B cell (primary cell): ENCODE measurements around the gene B4GALNT4. TPM values are rescaled to one million over a fixed set of nuclear protein-coding genes. Genes with fewer than 3 reads are reported as not detected.

Source experiments
- ATAC-seq: fragments of 200-7000 bp; cut with Tn5 transposase; one replicate; pipeline ENCODE4 v1.10.0; 2021; ENCODE audit warnings: low read depth, mild to moderate bottlenecking, moderate number of reproducible peaks, moderate library complexity
- CTCF ChIA-PET: fragments of 350-600 bp; sonication (Branson Sonifier 250); formaldehyde crosslinking; loops from one replicate; lab custom pipeline; 2021; ENCODE audit warnings: antibody characterized with exemption, inconsistent platforms; lab: Charles Lee
- POLR2A ChIA-PET: fragments of 350-600 bp; sonication (Branson Sonifier 250); formaldehyde crosslinking; loops from one replicate; lab custom pipeline; 2021; ENCODE audit warnings: antibody characterized with exemption; lab: Charles Lee
- DNase-seq: peaks from one replicate; pipeline ENCODE4 v3.0.0; 2013
- H2AFZ ChIP-seq: 2 replicates; pipeline ENCODE4 v1.6.1; 2012; ENCODE audit warnings: mild to moderate bottlenecking, low read depth, low read length; ENCODE audit not compliant: insufficient read depth, poor library complexity, severe bottlenecking
- H3K27ac ChIP-seq, 2 donors: 1 replicate in 1 of 2; 2 replicates in 1 of 2; pipeline ENCODE4 v1.5.1; 2012 to 2013; ENCODE audit warnings: low read length in 2 of 2, mild to moderate bottlenecking in 2 of 2, moderate library complexity in 1 of 2
- H3K27me3 ChIP-seq, 4 experiments: fragments of 200-600 bp in 1 of 4; sonication (generic) in 1 of 4; replicated peaks in 1 of 4; 1 replicate in 2 of 4; 2 replicates in 2 of 4; pipeline versions ENCODE4 v1.6.1 to v1.7.0; 2013 to 2016; ENCODE audit warnings: low read length in 3 of 4, mild to moderate bottlenecking in 2 of 4, mixed read lengths in 1 of 4, moderate library complexity in 1 of 4; ENCODE audit not compliant: insufficient read depth in 4 of 4, control insufficient read depth in 3 of 4; ENCODE audit errors: control extremely low read depth in 1 of 4
- H3K36me3 ChIP-seq, 2 experiments: replicated peaks in 1 of 2; 1 replicate in 1 of 2; 2 replicates in 1 of 2; pipeline versions ENCODE4 v1.6.1 to v1.7.1; 2013; ENCODE audit warnings: low read length in 1 of 2; ENCODE audit not compliant: insufficient read depth in 2 of 2, control insufficient read depth in 1 of 2; ENCODE audit errors: control extremely low read depth in 1 of 2, extremely low read depth in 1 of 2
- H3K4me1 ChIP-seq, 2 donors: fragments of 200-600 bp in 1 of 2; sonication (generic) in 1 of 2; 1 replicate in 1 of 2; 2 replicates in 1 of 2; pipeline versions ENCODE4 v1.5.1 to v1.6.1; 2013 to 2017; ENCODE audit warnings: low read length in 2 of 2; ENCODE audit not compliant: control insufficient read depth in 2 of 2, insufficient read depth in 2 of 2
- H3K4me2 ChIP-seq: replicated peaks from 2 replicates; pipeline ENCODE3; 2012; ENCODE audit warnings: mild to moderate bottlenecking, low read depth, low read length; ENCODE audit not compliant: poor library complexity, severe bottlenecking
- H3K4me3 ChIP-seq, 5 experiments: fragments of 200-600 bp in 1 of 5; sonication (generic) in 1 of 5; 1 replicate in 3 of 5; 2 replicates in 2 of 5; pipeline versions ENCODE4 v1.5.1 to v1.7.0; 2011 to 2016; ENCODE audit warnings: low read length in 4 of 5, mild to moderate bottlenecking in 4 of 5, low read depth in 2 of 5, control low read depth in 1 of 5, moderate library complexity in 1 of 5; ENCODE audit not compliant: insufficient read depth in 1 of 5; ENCODE audit errors: control extremely low read depth in 1 of 5, extremely low read depth in 1 of 5
- H3K79me2 ChIP-seq: fragments of 200-600 bp; sonication (generic); one replicate; pipeline ENCODE4 v1.6.0; 2016; ENCODE audit warnings: low read length; ENCODE audit not compliant: control insufficient read depth, insufficient read depth
- H3K9ac ChIP-seq: fragments of 200-600 bp; sonication (generic); 2 replicates; pipeline ENCODE4 v1.6.1; 2017; ENCODE audit warnings: mild to moderate bottlenecking, low read length, moderate library complexity
- H3K9me3 ChIP-seq, 3 donors: one replicate each; pipeline versions ENCODE4 v1.6.1 to v1.7.1; 2013; ENCODE audit warnings: low read length in 2 of 3; ENCODE audit not compliant: control insufficient read depth in 2 of 3, insufficient read depth in 1 of 3; ENCODE audit errors: control extremely low read depth in 1 of 3
- H4K20me1 ChIP-seq: 2 replicates; pipeline ENCODE4 v1.6.0; 2012; ENCODE audit warnings: mild to moderate bottlenecking, low read length; ENCODE audit not compliant: insufficient read depth, control insufficient read depth, poor library complexity, severe bottlenecking
- H3K27ac Mint-ChIP-seq: one replicate; pipeline ENCODE4 v1.8.0; 2021; ENCODE audit warnings: mixed read lengths
- H3K27me3 Mint-ChIP-seq: one replicate; pipeline ENCODE4 v1.8.0; 2021; ENCODE audit warnings: mixed read lengths
- H3K4me1 Mint-ChIP-seq: one replicate; pipeline ENCODE4 v1.8.0; 2021; ENCODE audit warnings: mixed read lengths
- H3K4me3 Mint-ChIP-seq: one replicate; pipeline ENCODE4 v1.8.0; 2021; ENCODE audit warnings: mixed read lengths
- H3K9me3 Mint-ChIP-seq: one replicate; pipeline ENCODE4 v1.8.0; 2022; ENCODE audit warnings: mixed read lengths; ENCODE audit not compliant: insufficient read depth
- EZH2 ChIP-seq: IDR thresholded peaks from 2 replicates; pipeline ENCODE4 v1.6.1; 2012; ENCODE audit warnings: borderline replicate concordance, low read depth, mild to moderate bottlenecking, moderate library complexity, low read length; ENCODE audit not compliant: insufficient read depth, poor library complexity, severe bottlenecking
- WGBS: methylation state at CpG from one replicate; pipeline ENCODE4 v1.1.5; 2013; ENCODE audit warnings: missing lambda C conversion rate; ENCODE audit not compliant: insufficient coverage; 5-methylcytosine and 5-hydroxymethylcytosine counted together
- intact Hi-C: fragments of 100-400 bp; cut with micrococcal nuclease; formaldehyde crosslinking; loops from one replicate; pipeline ENCODE4 v1.10.0; 2022
- polyA plus RNA-seq: library from polyadenylated mRNA; depleted of rRNA; stranded (reverse); fragments of >200 nt; gene quantifications from 2 replicates; pipeline ENCODE4 v1.2.3, GENCODE V29; 2012
- total RNA-seq, 2 donors: library from RNA; stranded (reverse); fragments of 120-200 nt in 1 of 2; gene quantifications; 1 replicate in 1 of 2; 2 replicates in 1 of 2; pipeline versions ENCODE4 v1.2.3 to v1.2.4, GENCODE V29; 2013 to 2022
- TF ChIP-seq, protein P1 (sequence below): fragments of 200-600 bp; IDR thresholded peaks from one replicate; pipeline ENCODE4 v1.8.0; 2022; ENCODE audit warnings: antibody characterized with exemption, mild to moderate bottlenecking

The B4GALNT4 gene
- total and polyA plus RNA-seq, 2 donors (not counting 1 experiment from before 2014, with no cell fraction given) = not detected

DNA sequence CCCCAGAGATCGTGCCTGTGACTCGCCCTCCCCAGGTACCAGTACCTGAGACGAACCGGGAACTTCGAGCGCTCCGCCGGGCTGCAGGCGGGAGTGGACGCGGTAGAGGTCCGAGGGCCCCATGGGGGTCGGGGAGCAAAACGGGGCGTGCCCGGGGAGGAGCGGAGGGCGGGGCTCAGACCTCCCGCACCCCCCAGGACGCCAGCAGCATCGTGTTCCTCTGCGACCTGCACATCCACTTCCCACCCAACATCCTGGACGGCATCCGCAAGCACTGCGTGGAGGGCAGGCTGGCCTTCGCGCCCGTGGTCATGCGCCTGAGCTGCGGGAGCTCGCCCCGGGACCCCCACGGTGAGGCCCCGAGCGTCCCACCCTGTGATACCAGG is 10.8 kb downstream of the B4GALNT4 start:
- POLR2A ChIA-PET = no interaction called here

DNA sequence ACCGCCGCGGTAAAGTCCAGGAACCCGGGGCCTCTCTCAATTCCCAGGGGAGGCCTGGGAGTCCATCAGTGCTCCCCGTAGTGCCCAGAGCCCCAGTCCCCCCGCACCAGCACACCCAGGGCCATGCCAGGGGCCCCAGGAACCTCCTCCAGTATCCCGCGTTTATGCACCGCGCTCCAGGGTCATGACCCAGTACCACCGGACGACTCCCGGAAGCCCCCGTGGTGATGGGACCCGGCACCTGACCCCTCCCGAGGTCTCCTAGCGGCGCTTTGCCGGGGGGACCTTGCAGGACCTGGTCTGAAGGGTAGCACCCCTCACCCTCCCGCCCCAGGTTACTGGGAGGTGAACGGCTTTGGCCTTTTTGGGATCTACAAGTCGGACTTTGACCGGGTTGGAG is 11.2 kb downstream of the B4GALNT4 start:
- Histone ChIP-seq H3K4me1 (no peaks in the 10 kb centered on the region), H2AFZ (no peak overlapping the region), H4K20me1 (no peaks in the 10 kb centered on the region), H3K9ac (no peak overlapping the region), H3K27ac (no peak overlapping the region), H3K9me3 (peaks cover 0 to under 1% (median 0%) of the 10 kb centered on the region in 3 donors), H3K79me2 (no peaks in the 10 kb centered on the region), H3K36me3 (no peaks in the 10 kb centered on the region), H3K4me3 (no peak overlapping the region), H3K27me3 (peaks cover 0 to 3% (median 0%) of the 10 kb centered on the region in 4 experiments), H3K4me2 (no peak overlapping the region)
- ChIA-PET CTCF (interaction anchor here (0.6 to 1.0 kb wide), 2 partner anchors 16 to 75 kb away, joined by 3 read pairs; no protein-coding TSS in a partner anchor), POLR2A (no interaction called here)
- no peak for ATAC-seq
- 96% methylated on average over 19 of the region's 23 CpGs for WGBS
- no peak overlapping the region for H3K4me3 Mint-ChIP-seq
- no peaks in the 10 kb centered on the region for H3K9me3 Mint-ChIP-seq
- H3K27ac Mint-ChIP-seq = no peak overlapping the region
- intact Hi-C loops = no loop called here
- H3K4me1 Mint-ChIP-seq = no peaks in the 10 kb centered on the region
- TF ChIP-seq, protein P1, sequence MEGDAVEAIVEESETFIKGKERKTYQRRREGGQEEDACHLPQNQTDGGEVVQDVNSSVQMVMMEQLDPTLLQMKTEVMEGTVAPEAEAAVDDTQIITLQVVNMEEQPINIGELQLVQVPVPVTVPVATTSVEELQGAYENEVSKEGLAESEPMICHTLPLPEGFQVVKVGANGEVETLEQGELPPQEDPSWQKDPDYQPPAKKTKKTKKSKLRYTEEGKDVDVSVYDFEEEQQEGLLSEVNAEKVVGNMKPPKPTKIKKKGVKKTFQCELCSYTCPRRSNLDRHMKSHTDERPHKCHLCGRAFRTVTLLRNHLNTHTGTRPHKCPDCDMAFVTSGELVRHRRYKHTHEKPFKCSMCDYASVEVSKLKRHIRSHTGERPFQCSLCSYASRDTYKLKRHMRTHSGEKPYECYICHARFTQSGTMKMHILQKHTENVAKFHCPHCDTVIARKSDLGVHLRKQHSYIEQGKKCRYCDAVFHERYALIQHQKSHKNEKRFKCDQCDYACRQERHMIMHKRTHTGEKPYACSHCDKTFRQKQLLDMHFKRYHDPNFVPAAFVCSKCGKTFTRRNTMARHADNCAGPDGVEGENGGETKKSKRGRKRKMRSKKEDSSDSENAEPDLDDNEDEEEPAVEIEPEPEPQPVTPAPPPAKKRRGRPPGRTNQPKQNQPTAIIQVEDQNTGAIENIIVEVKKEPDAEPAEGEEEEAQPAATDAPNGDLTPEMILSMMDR = no peak
- TF ChIP-seq EZH2 = no peak
- DNase-seq = no peak
- H3K27me3 Mint-ChIP-seq = peaks cover 17% of the 10 kb centered on the region

More for the DNA sequence above, 10.8 kb downstream of the B4GALNT4 start:
- H2AFZ ChIP-seq = no peak overlapping the region
- no peak overlapping the region for H3K27ac Mint-ChIP-seq
- CTCF ChIA-PET = no interaction called here
- no peak overlapping the region for H3K4me2 ChIP-seq
- H3K36me3 ChIP-seq = no peaks in the 10 kb centered on the region
- H4K20me1 ChIP-seq = no peaks in the 10 kb centered on the region
- no peak overlapping the region for H3K4me3 Mint-ChIP-seq
- intact Hi-C loops = no loop called here
- H3K4me3 ChIP-seq = no peak overlapping the region
- no peaks in the 10 kb centered on the region for H3K79me2 ChIP-seq
- H3K9me3 Mint-ChIP-seq = no peaks in the 10 kb centered on the region
- peaks cover 0 to 4% (median 0%) of the 10 kb centered on the region in 3 donors for H3K9me3 ChIP-seq
- H3K9ac ChIP-seq = no peak overlapping the region
- DNase-seq = no peak
- no peak for TF ChIP-seq EZH2
- TF ChIP-seq, protein P1 = no peak
- H3K27ac ChIP-seq = no peak overlapping the region
- no peaks in the 10 kb centered on the region for H3K4me1 ChIP-seq
- WGBS = 94% methylated on average over 34 of the region's 35 CpGs
- no peaks in the 10 kb centered on the region for H3K4me1 Mint-ChIP-seq
- peaks cover 17% of the 10 kb centered on the region for H3K27me3 Mint-ChIP-seq
- ATAC-seq = no peak
- H3K27me3 ChIP-seq = peaks cover 0 to 3% (median 0%) of the 10 kb centered on the region in 4 experiments
